Tibial nerve (tissue), 4 donors: ENCODE measurements around the gene GRB10. TPM values are rescaled to one million over a fixed set of nuclear protein-coding genes. Genes with fewer than 3 reads are reported as not detected.
"Not testable (repeated sequence)": the region's sequence is repeated elsewhere in the genome, so short reads cannot be mapped to it uniquely, and the experiment has no call there.

Experiments used
- DNase-seq, 2 donors: peaks; one replicate each; pipeline ENCODE4 v3.0.0-alpha.2; 2019; ENCODE audit warnings: low spot score in 2 of 2
- H3K27ac ChIP-seq, 4 donors: fragments of 200-600 bp; sonication (generic) in 3 of 4; one replicate each; pipeline ENCODE4 v1.5.1; 2017 to 2019; ENCODE audit warnings: mild to moderate bottlenecking in 1 of 4
- H3K27me3 ChIP-seq, 2 donors: fragments of 200-600 bp; sonication (generic) in 1 of 2; one replicate each; pipeline versions ENCODE4 v1.5.1 to v1.6.0; 2017 to 2019
- H3K36me3 ChIP-seq, 3 donors: fragments of 200-600 bp; sonication (generic); one replicate each; pipeline ENCODE4 v1.5.1; 2018 to 2019
- H3K4me1 ChIP-seq, 4 donors: fragments of 200-600 bp; sonication (generic) in 3 of 4; one replicate each; pipeline ENCODE4 v1.5.1; 2017 to 2019
- H3K4me3 ChIP-seq, 4 donors: fragments of 200-600 bp; sonication (generic) in 3 of 4; one replicate each; pipeline ENCODE4 v1.5.1; 2017 to 2019; ENCODE audit warnings: mild to moderate bottlenecking in 1 of 4, moderate library complexity in 1 of 4
- H3K9me3 ChIP-seq, 4 donors: fragments of 200-600 bp; sonication (generic) in 3 of 4; one replicate each; pipeline ENCODE4 v1.5.1; 2017 to 2019
- CTCF ChIP-seq, 5 experiments: fragments of 200-600 bp in 3 of 5; fragments of 450-650 bp in 2 of 5; sonication (generic) in 3 of 5; IDR thresholded peaks; one replicate each; pipeline ENCODE4 v1.5.1; 2016 to 2019; ENCODE audit warnings: antibody characterized with exemption in 5 of 5, mild to moderate bottlenecking in 3 of 5, moderate library complexity in 2 of 5
- EP300 ChIP-seq, 2 donors: sonication (generic); formaldehyde crosslinking; IDR thresholded peaks; one replicate each; pipeline ENCODE4 v1.6.1; 2017; ENCODE audit warnings: antibody characterized with exemption in 2 of 2, mild to moderate bottlenecking in 1 of 2
- POLR2A ChIP-seq, 2 donors: fragments of 450-650 bp; IDR thresholded peaks; one replicate each; pipeline ENCODE4 v1.6.1; 2017; ENCODE audit warnings: antibody characterized with exemption in 2 of 2, mild to moderate bottlenecking in 2 of 2, moderate library complexity in 2 of 2
- WGBS, 2 donors: methylation state at CpG; one replicate each; pipeline ENCODE4 v1.1.5; 2018; 5-methylcytosine and 5-hydroxymethylcytosine counted together
- total RNA-seq, 4 donors: library from RNA; depleted of rRNA; stranded (reverse); fragments of >200 nt; gene quantifications; one replicate each; pipeline ENCODE4 v1.1.0, GENCODE V29; 2016

Gene GRB10
- total RNA-seq, 4 donors from 2014 or later = 34.1 to 73.9 (median 56.0) TPM

- H3K27ac ChIP-seq = no peak overlapping the region
- DNase-seq = no peak
- no peak for TF ChIP-seq CTCF (IDR thresholded peaks at IDR 0.05)
- no peak for TF ChIP-seq POLR2A (IDR thresholded peaks at IDR 0.05)
- TF ChIP-seq EP300 (IDR thresholded peaks at IDR 0.05) = no peak
- H3K36me3 ChIP-seq = peaks cover 0 to 2% (median 0%) of the 10 kb centered on the region in 3 donors
- no peaks in the 10 kb centered on the region for H3K9me3 ChIP-seq
- no peak overlapping the region for H3K4me3 ChIP-seq
- no peaks in the 10 kb centered on the region for H3K27me3 ChIP-seq
- peaks cover 0 to 8% (median 0%) of the 10 kb centered on the region in 4 donors for H3K4me1 ChIP-seq
- 44 to 45% methylated on average over 3 of the region's 3 CpGs for WGBS, 2 donors
Observed at GRCh38 chr7:50738932-50739331, 43.8 kb downstream of the GRB10 start.

- WGBS, 2 donors = 89 to 90% methylated on average over 8 of the region's 8 CpGs
- peaks cover 0 to 17% (median 2%) of the 10 kb centered on the region in 4 donors for H3K4me1 ChIP-seq
- not testable (repeated sequence) for H3K4me3 ChIP-seq
Observed at GRCh38 chr7:50735836-50736235, 46.9 kb downstream of the GRB10 start.

GRCh38 chr7:50735333-50735732 lies 47.4 kb downstream of the GRB10 start:
- TF ChIP-seq CTCF (IDR thresholded peaks at IDR 0.05) (no peak), EP300 (IDR thresholded peaks at IDR 0.05) (no peak), POLR2A (IDR thresholded peaks at IDR 0.05) (no peak)
- Histone ChIP-seq H3K27ac (no peak overlapping the region), H3K4me1 (peaks cover 0 to 22% (median 4%) of the 10 kb centered on the region in 4 donors), H3K4me3 (no peak overlapping the region), H3K9me3 (no peaks in the 10 kb centered on the region), H3K36me3 (no peaks in the 10 kb centered on the region), H3K27me3 (no peaks in the 10 kb centered on the region)
- no peak for DNase-seq

More at GRCh38 chr7:50735836-50736235, 46.9 kb downstream of the GRB10 start:
- H3K27ac ChIP-seq, H3K36me3 ChIP-seq, H3K9me3 ChIP-seq, H3K27me3 ChIP-seq, DNase-seq: not testable (repeated sequence)

GRCh38 chr7:50734246-50734645 lies 48.5 kb downstream of the GRB10 start:
- no peak for DNase-seq
- 94 to 95% methylated on average over 8 of the region's 8 CpGs for WGBS, 2 donors
- TF ChIP-seq EP300 (IDR thresholded peaks at IDR 0.05) = no peak
- TF ChIP-seq POLR2A (IDR thresholded peaks at IDR 0.05) = no peak
- no peak for TF ChIP-seq CTCF (IDR thresholded peaks at IDR 0.05)
- no peaks in the 10 kb centered on the region for H3K27me3 ChIP-seq
- no peaks in the 10 kb centered on the region for H3K36me3 ChIP-seq
- no peaks in the 10 kb centered on the region for H3K9me3 ChIP-seq
- H3K4me1 ChIP-seq = peaks cover 0 to 14% (median 6%) of the 10 kb centered on the region in 4 donors
- no peak overlapping the region for H3K27ac ChIP-seq
- no peak overlapping the region for H3K4me3 ChIP-seq

- no peak for TF ChIP-seq EP300 (IDR thresholded peaks at IDR 0.05)
- TF ChIP-seq POLR2A (IDR thresholded peaks at IDR 0.05) = no peak
- no peak for TF ChIP-seq CTCF (IDR thresholded peaks at IDR 0.05)
- Histone ChIP-seq H3K27ac (no peak overlapping the region), H3K4me3 (no peak overlapping the region), H3K36me3 (no peaks in the 10 kb centered on the region), H3K4me1 (peaks cover 0 to 20% (median 6%) of the 10 kb centered on the region in 4 donors), H3K9me3 (no peaks in the 10 kb centered on the region), H3K27me3 (no peaks in the 10 kb centered on the region)
- no peak for DNase-seq
- 84 to 87% methylated on average over 5 of the region's 5 CpGs for WGBS, 2 donors
Observed at GRCh38 chr7:50733552-50733951, 49.1 kb downstream of the GRB10 start.
